Karpas-422 (cell line): ENCODE data around the gene NKX2-1. TPM values are rescaled to one million over a fixed set of nuclear protein-coding genes. Genes with fewer than 3 reads are reported as not detected.

Source experiments
- DNase-seq: peaks from one replicate; pipeline ENCODE4 v3.0.0-alpha.2; 2015
- H2AFZ ChIP-seq: fragments of 200-600 bp; sonication (generic); 2 replicates; pipeline ENCODE4 v1.6.1; 2014; ENCODE audit warnings: antibody characterized with exemption, low read length, mixed read lengths
- H3K27ac ChIP-seq: fragments of 200-600 bp; sonication (generic); 2 replicates; pipeline ENCODE4 v1.5.1; 2014; ENCODE audit warnings: mild to moderate bottlenecking, low read length, moderate library complexity
- H3K27me3 ChIP-seq: fragments of 200-600 bp; sonication (generic); 2 replicates; pipeline ENCODE4 v1.6.1; 2014; ENCODE audit warnings: low read length, mixed read lengths
- H3K36me3 ChIP-seq: fragments of 200-600 bp; sonication (generic); 2 replicates; pipeline ENCODE4 v1.6.1; 2014; ENCODE audit warnings: low read length, mixed read lengths; ENCODE audit not compliant: insufficient read depth
- H3K4me1 ChIP-seq: fragments of 200-600 bp; sonication (generic); 2 replicates; pipeline ENCODE4 v1.6.1; 2014; ENCODE audit warnings: mild to moderate bottlenecking, low read length, mixed read lengths
- H3K4me2 ChIP-seq: fragments of 200-600 bp; sonication (generic); 2 replicates; pipeline ENCODE4 v1.6.1; 2014; ENCODE audit warnings: low read length, low read depth, mild to moderate bottlenecking; ENCODE audit not compliant: poor library complexity, severe bottlenecking
- H3K4me3 ChIP-seq: fragments of 200-600 bp; sonication (generic); 2 replicates; pipeline ENCODE4 v1.5.1; 2014; ENCODE audit warnings: mild to moderate bottlenecking, antibody characterized with exemption, low read length, mixed read lengths
- H3K79me2 ChIP-seq: fragments of 200-600 bp; sonication (generic); 2 replicates; pipeline ENCODE4 v1.6.1; 2014; ENCODE audit warnings: mild to moderate bottlenecking, low read length, mixed read lengths
- H3K9ac ChIP-seq: fragments of 200-600 bp; sonication (generic); 2 replicates; pipeline ENCODE4 v1.6.0; 2014; ENCODE audit warnings: low read length
- H3K9me2 ChIP-seq: fragments of 200-600 bp; sonication (generic), shearing (Covaris generic); replicated peaks from 2 replicates; pipeline ENCODE4 v1.6.0; 2014; ENCODE audit warnings: mild to moderate bottlenecking, low read length, moderate library complexity; ENCODE audit not compliant: insufficient read depth
- H3K9me3 ChIP-seq: fragments of 300-700, 200-600 bp; sonication (generic); 2 replicates; pipeline ENCODE4 v1.6.1; 2014; ENCODE audit warnings: low read length, mixed read lengths
- H4K20me1 ChIP-seq: fragments of 200-600 bp; sonication (generic); 2 replicates; pipeline ENCODE4 v1.6.1; 2014; ENCODE audit warnings: mild to moderate bottlenecking, antibody characterized with exemption, low read length, low read depth; ENCODE audit not compliant: insufficient read depth
- total RNA-seq: library from RNA; depleted of rRNA; stranded (reverse); fragments of >200 nt; shearing (Covaris generic); gene quantifications from 2 replicates; pipeline ENCODE4 v1.2.3, GENCODE V29; 2014; ENCODE audit warnings: low replicate concordance

The NKX2-1 gene
- total RNA-seq, 1 experiment from 2014 or later: not detected

DNA sequence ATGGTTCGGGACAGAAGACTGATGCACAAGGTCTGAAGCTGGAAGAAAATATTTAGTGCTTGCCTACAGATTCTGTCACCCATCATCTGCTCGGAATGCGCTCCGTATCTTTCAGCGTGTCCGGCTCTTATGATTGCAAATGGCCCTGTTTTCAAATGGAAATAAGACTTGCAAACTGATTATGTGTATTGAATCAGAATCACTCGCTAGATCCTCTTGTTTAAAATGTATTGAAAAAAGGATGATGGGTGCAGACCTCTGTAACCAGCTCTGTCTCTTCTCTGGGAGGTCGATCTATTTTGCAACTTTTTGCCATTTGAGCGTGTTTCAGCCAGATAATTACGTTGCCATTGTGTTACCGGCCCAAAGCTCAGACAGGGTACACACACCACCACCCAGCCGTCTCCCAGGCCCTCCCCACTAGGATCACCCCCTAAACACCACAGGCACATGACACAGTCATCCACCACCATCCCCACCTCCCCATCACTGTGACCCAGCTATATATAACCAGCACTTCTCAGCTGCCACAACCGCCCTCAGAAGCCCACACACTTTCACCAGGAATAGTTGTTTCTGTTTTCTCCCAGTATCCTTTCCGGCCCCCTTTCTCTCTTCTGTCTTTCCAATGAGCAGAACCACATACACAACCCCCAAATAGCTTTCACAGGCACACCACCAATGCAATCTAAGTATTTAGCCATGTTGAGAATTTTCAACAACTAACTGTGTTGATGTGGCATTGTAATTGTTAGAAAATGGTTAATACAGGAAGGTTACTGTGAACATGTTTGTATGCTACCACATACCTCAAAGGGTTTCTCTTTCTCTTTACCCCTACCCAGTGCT, 10.7 kb downstream of the NKX2-1 start:
- DNase-seq: no peak
- H3K9me3 ChIP-seq: no peaks in the 10 kb centered on the region
- H3K4me2 ChIP-seq: no peak overlapping the region
- H2AFZ ChIP-seq: no peak overlapping the region
- no peaks in the 10 kb centered on the region for H3K27me3 ChIP-seq
- no peaks in the 10 kb centered on the region for H3K9me2 ChIP-seq
- no peak overlapping the region for H3K9ac ChIP-seq
- no peak overlapping the region for H3K27ac ChIP-seq
- H3K79me2 ChIP-seq: no peaks in the 10 kb centered on the region
- H4K20me1 ChIP-seq: no peaks in the 10 kb centered on the region
- no peaks in the 10 kb centered on the region for H3K36me3 ChIP-seq
- H3K4me1 ChIP-seq: no peaks in the 10 kb centered on the region
- no peak overlapping the region for H3K4me3 ChIP-seq

- no peaks in the 10 kb centered on the region for H3K4me1 ChIP-seq
- H4K20me1 ChIP-seq: no peaks in the 10 kb centered on the region
- no peaks in the 10 kb centered on the region for H3K9me2 ChIP-seq
- H2AFZ ChIP-seq: no peak overlapping the region
- no peaks in the 10 kb centered on the region for H3K79me2 ChIP-seq
- H3K27ac ChIP-seq: no peak overlapping the region
- H3K27me3 ChIP-seq: no peaks in the 10 kb centered on the region
- H3K36me3 ChIP-seq: no peaks in the 10 kb centered on the region
- no peak overlapping the region for H3K9ac ChIP-seq
- no peaks in the 10 kb centered on the region for H3K9me3 ChIP-seq
- DNase-seq: no peak
- H3K4me3 ChIP-seq: no peak overlapping the region
- no peak overlapping the region for H3K4me2 ChIP-seq
Measured at GRCh38 chr14:36508418-36509068, 11.5 kb downstream of the NKX2-1 start.

DNA sequence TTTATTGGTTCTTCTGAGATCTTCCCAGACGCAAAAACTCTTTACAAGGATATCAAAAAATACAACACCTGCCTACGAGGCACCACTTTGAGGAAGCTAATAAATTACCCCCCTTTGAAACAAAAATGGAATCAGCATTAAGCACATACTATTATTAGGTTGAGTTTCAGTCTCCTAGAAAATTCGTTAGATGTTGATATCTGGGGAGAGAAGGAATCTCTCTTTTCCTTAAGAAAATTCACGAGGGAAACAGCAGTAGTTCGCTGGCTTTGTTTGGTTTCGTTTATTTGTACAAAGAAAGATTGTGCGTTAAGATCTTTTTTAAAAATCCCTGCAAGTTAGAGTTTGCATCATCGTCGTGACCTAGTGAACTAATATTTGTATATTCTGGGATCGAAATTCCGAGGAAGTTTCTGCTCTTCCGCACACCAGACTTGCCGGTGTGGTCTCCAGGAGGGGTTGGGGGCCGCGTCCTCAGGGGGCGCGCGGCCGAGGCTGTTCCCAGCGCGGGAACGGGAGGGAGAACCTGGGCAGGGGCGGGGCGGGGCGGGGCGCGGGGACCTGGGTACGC, 12.1 kb downstream of the NKX2-1 start:
- no peaks in the 10 kb centered on the region for H3K4me1 ChIP-seq
- H3K9ac ChIP-seq: no peak overlapping the region
- no peak for DNase-seq
- H3K27ac ChIP-seq: no peak overlapping the region
- H3K9me2 ChIP-seq: no peaks in the 10 kb centered on the region
- H3K9me3 ChIP-seq: no peaks in the 10 kb centered on the region
- no peak overlapping the region for H3K4me2 ChIP-seq
- H2AFZ ChIP-seq: no peak overlapping the region
- no peak overlapping the region for H3K4me3 ChIP-seq
- H3K36me3 ChIP-seq: no peaks in the 10 kb centered on the region
- H3K79me2 ChIP-seq: no peaks in the 10 kb centered on the region
- no peaks in the 10 kb centered on the region for H3K27me3 ChIP-seq
- H4K20me1 ChIP-seq: no peaks in the 10 kb centered on the region

GRCh38 chr14:36506732-36507614, 13.1 kb downstream of the NKX2-1 start:
- Histone ChIP-seq H3K9ac (no peak overlapping the region), H4K20me1 (no peaks in the 10 kb centered on the region), H3K9me3 (no peaks in the 10 kb centered on the region), H3K4me1 (no peaks in the 10 kb centered on the region), H3K79me2 (no peaks in the 10 kb centered on the region), H3K4me2 (no peak overlapping the region), H3K27ac (no peak overlapping the region), H3K36me3 (no peaks in the 10 kb centered on the region), H2AFZ (no peak overlapping the region), H3K4me3 (no peak overlapping the region), H3K9me2 (no peaks in the 10 kb centered on the region), H3K27me3 (no peaks in the 10 kb centered on the region)
- no peak for DNase-seq

GRCh38 chr14:36505892-36506731, 13.9 kb downstream of the NKX2-1 start:
- Histone ChIP-seq H3K4me2 (no peak overlapping the region), H3K9me3 (no peaks in the 10 kb centered on the region), H3K27ac (no peak overlapping the region), H3K27me3 (no peaks in the 10 kb centered on the region), H3K9ac (no peak overlapping the region), H3K36me3 (no peaks in the 10 kb centered on the region), H3K4me3 (no peak overlapping the region), H4K20me1 (no peaks in the 10 kb centered on the region), H3K9me2 (no peaks in the 10 kb centered on the region), H2AFZ (no peak overlapping the region), H3K4me1 (no peaks in the 10 kb centered on the region), H3K79me2 (no peaks in the 10 kb centered on the region)
- no peak for DNase-seq

DNA sequence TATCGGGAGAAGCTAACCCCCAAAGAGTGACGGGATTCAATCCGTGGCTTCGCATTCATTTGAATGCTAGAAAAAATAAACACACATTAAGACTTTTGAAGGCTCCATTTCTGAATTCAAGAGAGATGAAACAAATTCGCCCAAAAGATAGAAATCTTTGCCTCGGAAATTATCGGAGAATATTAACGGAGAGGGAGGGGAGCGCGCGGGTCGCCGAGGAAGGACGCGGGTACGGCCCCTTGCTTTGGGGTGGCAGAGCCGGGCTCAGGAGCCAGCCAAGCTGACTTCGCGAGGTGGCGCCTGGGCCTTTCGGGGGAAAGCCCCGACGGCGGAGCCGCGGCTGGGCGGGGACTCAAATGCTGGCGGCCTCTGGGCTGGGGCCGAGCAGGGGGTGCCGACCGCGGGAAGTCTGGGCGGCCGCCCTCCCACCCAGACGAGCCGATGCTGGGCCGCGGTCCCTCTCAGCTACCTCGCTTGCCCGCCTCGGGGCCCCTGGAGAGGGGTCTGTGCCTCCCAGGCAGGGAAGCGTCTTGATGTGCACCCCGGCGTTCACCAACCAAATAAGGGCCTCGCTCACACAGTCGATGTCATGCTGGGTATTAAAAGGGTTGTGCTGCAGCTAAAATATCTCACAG, 14.7 kb downstream of the NKX2-1 start:
- Histone ChIP-seq H3K4me2 (no peak overlapping the region), H3K4me3 (no peak overlapping the region), H2AFZ (no peak overlapping the region), H3K36me3 (no peaks in the 10 kb centered on the region), H3K4me1 (no peaks in the 10 kb centered on the region), H3K9me2 (no peaks in the 10 kb centered on the region), H3K27ac (no peak overlapping the region), H3K79me2 (no peaks in the 10 kb centered on the region), H3K27me3 (no peaks in the 10 kb centered on the region), H3K9ac (no peak overlapping the region), H4K20me1 (no peaks in the 10 kb centered on the region), H3K9me3 (no peaks in the 10 kb centered on the region)
- no peak for DNase-seq

DNA sequence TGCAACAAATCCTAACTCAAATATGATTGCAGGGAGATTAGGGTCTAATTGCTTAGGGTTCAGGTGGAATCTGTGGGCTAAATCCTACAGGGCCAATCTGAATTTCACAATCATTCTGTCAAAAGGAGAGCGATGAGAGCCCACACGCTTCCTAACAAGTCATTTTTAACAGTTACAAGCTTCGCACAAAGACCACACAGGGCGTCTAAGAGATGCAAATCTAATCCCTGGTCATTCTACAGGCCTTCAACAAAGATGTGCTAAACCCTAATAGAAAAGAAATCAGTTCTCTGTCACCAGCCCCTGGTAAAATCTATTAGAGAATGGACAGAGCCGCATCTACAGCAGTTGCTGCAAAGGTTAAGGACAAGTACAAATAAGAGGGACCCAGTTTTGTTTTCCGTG, 15.3 kb downstream of the NKX2-1 start:
- Histone ChIP-seq H2AFZ (no peak overlapping the region), H3K36me3 (no peaks in the 10 kb centered on the region), H3K9me3 (no peaks in the 10 kb centered on the region), H3K4me3 (no peak overlapping the region), H3K79me2 (no peaks in the 10 kb centered on the region), H3K9me2 (no peaks in the 10 kb centered on the region), H3K27me3 (no peaks in the 10 kb centered on the region), H4K20me1 (no peaks in the 10 kb centered on the region), H3K27ac (no peak overlapping the region), H3K9ac (no peak overlapping the region), H3K4me1 (no peaks in the 10 kb centered on the region), H3K4me2 (no peak overlapping the region)
- DNase-seq: no peak
